H1 (cell line): ENCODE measurements around the gene ACOT6. TPM values are rescaled to one million over a fixed set of nuclear protein-coding genes. Genes with fewer than 3 reads are reported as not detected.

ENCODE experiments used
- CTCF ChIA-PET: fragments of 300-600 bp; sonication (Branson Sonifier 250); formaldehyde crosslinking; loops from one replicate; lab custom pipeline; 2021; ENCODE audit not compliant: partially characterized antibody; lab: Charles Lee
- POLR2A ChIA-PET: fragments of 300-600 bp; sonication (Branson Sonifier 250); formaldehyde crosslinking; loops from one replicate; lab custom pipeline; 2021; ENCODE audit warnings: inconsistent platforms; ENCODE audit not compliant: partially characterized antibody; lab: Charles Lee
- DNase-seq, 2 experiments: peaks; one replicate each; pipeline versions ENCODE4 v3.0.0 to v3.0.0-alpha.2; 2010 to 2022; ENCODE audit warnings: low spot score in 2 of 2, low read depth in 1 of 2, mixed read lengths in 1 of 2
- FAIRE-seq: peaks from 2 replicates; lab custom pipeline; 2011; peaks lifted over from hg19 to GRCh38; lab: Jason Lieb, UNC
- H2AFZ ChIP-seq: 2 replicates; pipeline ENCODE4 v1.8.1; 2012; ENCODE audit warnings: low read length, inconsistent platforms
- H2AK5ac ChIP-seq: 2 replicates; pipeline ENCODE4 v1.6.1; 2013; ENCODE audit warnings: low read depth, low read length
- H2BK120ac ChIP-seq: replicated peaks from 2 replicates; pipeline ENCODE3; 2013; ENCODE audit warnings: low read depth, low read length, inconsistent platforms
- H2BK12ac ChIP-seq: 2 replicates; pipeline ENCODE4 v1.6.1; 2013; ENCODE audit warnings: low read depth, low read length
- H2BK15ac ChIP-seq: 2 replicates; pipeline ENCODE4 v1.6.1; 2013; ENCODE audit warnings: low read length
- H2BK20ac ChIP-seq: 2 replicates; pipeline ENCODE4 v1.6.1; 2013; ENCODE audit warnings: low read length
- H2BK5ac ChIP-seq: 2 replicates; pipeline ENCODE4 v1.6.1; 2013; ENCODE audit warnings: low read depth, low read length
- H3K14ac ChIP-seq: 2 replicates; pipeline ENCODE4 v1.6.1; 2013; ENCODE audit warnings: inconsistent platforms; ENCODE audit not compliant: insufficient read length
- H3K18ac ChIP-seq: 2 replicates; pipeline ENCODE4 v1.6.1; 2013; ENCODE audit warnings: low read length; ENCODE audit errors: extremely low read depth
- H3K23ac ChIP-seq: 2 replicates; pipeline ENCODE4 v1.6.1; 2013; ENCODE audit warnings: inconsistent platforms; ENCODE audit not compliant: insufficient read length
- H3K23me2 ChIP-seq: 2 replicates; pipeline ENCODE4 v1.6.1; 2013; ENCODE audit warnings: low read depth, low read length
- H3K27ac ChIP-seq: 2 replicates; pipeline ENCODE4 v1.6.1; 2011; ENCODE audit warnings: low read depth, low read length, inconsistent platforms
- H3K27me3 ChIP-seq, 4 experiments: replicated peaks in 1 of 4; 1 replicate in 1 of 4; 2 replicates in 3 of 4; pipeline versions ENCODE4 v1.6.1 to v1.8.1; 2011 to 2013; ENCODE audit warnings: low read length in 3 of 4, mild to moderate bottlenecking in 3 of 4, inconsistent platforms in 2 of 4, mixed read lengths in 2 of 4, moderate library complexity in 1 of 4; ENCODE audit not compliant: control insufficient read depth in 3 of 4, insufficient read depth in 3 of 4; ENCODE audit errors: extremely low read depth in 1 of 4
- H3K36me3 ChIP-seq, 4 experiments: 2 replicates each; pipeline versions ENCODE4 v1.6.1 to v1.8.1; 2011 to 2013; ENCODE audit warnings: mild to moderate bottlenecking in 4 of 4, low read length in 3 of 4, moderate library complexity in 2 of 4, control low read depth in 1 of 4, inconsistent platforms in 1 of 4; ENCODE audit not compliant: insufficient read depth in 4 of 4, control insufficient read depth in 2 of 4
- H3K4ac ChIP-seq: replicated peaks from 2 replicates; pipeline ENCODE3; 2013; ENCODE audit warnings: low read length, low read depth, mixed read lengths, inconsistent platforms; ENCODE audit not compliant: insufficient read length
- H3K4me1 ChIP-seq, 4 experiments: replicated peaks in 1 of 4; 1 replicate in 1 of 4; 2 replicates in 3 of 4; pipeline versions ENCODE4 v1.6.1 to v1.8.1; 2011 to 2013; ENCODE audit warnings: low read length in 3 of 4, inconsistent platforms in 2 of 4, mixed read lengths in 1 of 4; ENCODE audit not compliant: insufficient read depth in 4 of 4, control insufficient read depth in 3 of 4
- H3K4me2 ChIP-seq, 2 experiments: 2 replicates each; pipeline versions ENCODE4 v1.6.1 to v1.8.1; 2011 to 2013; ENCODE audit warnings: low read depth in 2 of 2, low read length in 2 of 2, control low read depth in 1 of 2, inconsistent platforms in 1 of 2, mild to moderate bottlenecking in 1 of 2; ENCODE audit not compliant: insufficient read depth in 1 of 2
- H3K4me3 ChIP-seq, 4 experiments: fragments of 200-600, 300-600 bp in 1 of 4; sonication (generic), shearing (Covaris generic), sonication (Bioruptor Twin) in 1 of 4; 2 replicates each; pipeline versions ENCODE4 v1.5.1 to v1.8.1; 2011 to 2016; ENCODE audit warnings: low read length in 4 of 4, low read depth in 3 of 4, control low read depth in 2 of 4, inconsistent platforms in 2 of 4, mild to moderate bottlenecking in 2 of 4, mixed read lengths in 1 of 4, moderate library complexity in 1 of 4; ENCODE audit not compliant: insufficient read depth in 2 of 4; ENCODE audit errors: extremely low read depth in 1 of 4
- H3K56ac ChIP-seq: replicated peaks from 2 replicates; pipeline ENCODE3; 2013; ENCODE audit warnings: low read depth, mild to moderate bottlenecking, mixed read lengths, low read length, inconsistent platforms; ENCODE audit not compliant: insufficient read length
- H3K79me1 ChIP-seq: 2 replicates; pipeline ENCODE4 v1.6.1; 2013; ENCODE audit warnings: low read depth, low read length, control low read depth
- H3K79me2 ChIP-seq, 2 experiments: 2 replicates each; pipeline versions ENCODE4 v1.6.1 to v1.8.1; 2012 to 2013; ENCODE audit warnings: low read length in 2 of 2, mild to moderate bottlenecking in 2 of 2, inconsistent platforms in 1 of 2; ENCODE audit not compliant: insufficient read depth in 2 of 2, control insufficient read depth in 1 of 2
- H3K9ac ChIP-seq, 4 experiments: replicated peaks in 1 of 4; 1 replicate in 1 of 4; 2 replicates in 3 of 4; pipeline versions ENCODE4 v1.6.1 to v1.8.1; 2011 to 2013; ENCODE audit warnings: low read depth in 3 of 4, low read length in 3 of 4, control low read depth in 2 of 4, mild to moderate bottlenecking in 2 of 4, moderate library complexity in 2 of 4, inconsistent platforms in 1 of 4; ENCODE audit errors: extremely low read depth in 1 of 4
- H3K9me3 ChIP-seq, 2 experiments: 2 replicates each; pipeline versions ENCODE4 v1.6.1 to v1.8.1; 2012 to 2013; ENCODE audit warnings: mild to moderate bottlenecking in 2 of 2, moderate library complexity in 2 of 2, control low read depth in 1 of 2, inconsistent platforms in 1 of 2, low read depth in 1 of 2, low read length in 1 of 2, mixed read lengths in 1 of 2; ENCODE audit not compliant: insufficient read depth in 2 of 2
- H4K20me1 ChIP-seq, 2 experiments: replicated peaks in 1 of 2; 2 replicates each; pipeline versions ENCODE3 to v1.8.1; 2011 to 2013; ENCODE audit warnings: inconsistent platforms in 2 of 2, low read length in 2 of 2, mild to moderate bottlenecking in 1 of 2; ENCODE audit not compliant: insufficient read depth in 2 of 2, control insufficient read depth in 1 of 2
- H4K5ac ChIP-seq: 2 replicates; pipeline ENCODE4 v1.6.1; 2013; ENCODE audit warnings: low read length, low read depth, mixed read lengths, inconsistent platforms; ENCODE audit not compliant: insufficient read length
- H4K8ac ChIP-seq: 2 replicates; pipeline ENCODE4 v1.8.0; 2013; ENCODE audit warnings: mild to moderate bottlenecking, moderate library complexity, low read length, inconsistent platforms; ENCODE audit not compliant: insufficient read depth; ENCODE audit errors: extremely low read depth
- H4K91ac ChIP-seq: replicated peaks from 2 replicates; pipeline ENCODE3; 2013; ENCODE audit warnings: low read length, mixed read lengths, inconsistent platforms; ENCODE audit not compliant: insufficient read length
- GTF2F1 ChIP-seq: IDR thresholded peaks from 2 replicates; pipeline ENCODE4 v1.6.1; 2012; ENCODE audit warnings: low read depth, low read length, improper control_type of control experiment, borderline replicate concordance
- JUND ChIP-seq: IDR thresholded peaks from 2 replicates; pipeline ENCODE4 v1.6.1; 2011; ENCODE audit warnings: mild to moderate bottlenecking, improper control_type of control experiment, low read length
- RNF2 ChIP-seq: fragments of 200-900, 300-1000 bp; sonication (generic); IDR thresholded peaks from 2 replicates; pipeline ENCODE4 v1.7.1; 2016; ENCODE audit warnings: borderline replicate concordance, low read depth, mild to moderate bottlenecking, antibody characterized with exemption, low read length; ENCODE audit not compliant: poor library complexity, severe bottlenecking; ENCODE audit errors: missing control alignments
- TCF12 ChIP-seq: IDR thresholded peaks from 2 replicates; pipeline ENCODE4 v1.6.1; 2011; ENCODE audit warnings: low read depth, mild to moderate bottlenecking, low read length
- polyA plus RNA-seq, 7 experiments: library from polyadenylated mRNA; depleted of rRNA in 3 of 7; stranded (reverse) in 5 of 7; unstranded in 2 of 7; fragments of >200 nt in 5 of 7; fragments of 200-250 nt in 2 of 7; gene quantifications; 1 replicate in 5 of 7; 2 replicates in 1 of 7; 4 replicates in 1 of 7; pipeline versions ENCODE4 v1.2.1 to v1.2.3, GENCODE V29; 2011 to 2013; ENCODE audit warnings: missing spikeins in 2 of 7, mixed read lengths in 2 of 7
- total RNA-seq: library from RNA; stranded (reverse); fragmentation: NEBNext Ultra II Directional; extraction: Animal tissue kit (Norgen Biotek cat#: 25700); gene quantifications from 2 replicates; pipeline ENCODE4 v1.2.1, GENCODE V29; 2021

Gene ACOT6
- total and polyA plus RNA-seq, 2 of the 8 experiments (the other 6 are each of a cell fraction or from before 2014, with no cell fraction given): not detected

DNA sequence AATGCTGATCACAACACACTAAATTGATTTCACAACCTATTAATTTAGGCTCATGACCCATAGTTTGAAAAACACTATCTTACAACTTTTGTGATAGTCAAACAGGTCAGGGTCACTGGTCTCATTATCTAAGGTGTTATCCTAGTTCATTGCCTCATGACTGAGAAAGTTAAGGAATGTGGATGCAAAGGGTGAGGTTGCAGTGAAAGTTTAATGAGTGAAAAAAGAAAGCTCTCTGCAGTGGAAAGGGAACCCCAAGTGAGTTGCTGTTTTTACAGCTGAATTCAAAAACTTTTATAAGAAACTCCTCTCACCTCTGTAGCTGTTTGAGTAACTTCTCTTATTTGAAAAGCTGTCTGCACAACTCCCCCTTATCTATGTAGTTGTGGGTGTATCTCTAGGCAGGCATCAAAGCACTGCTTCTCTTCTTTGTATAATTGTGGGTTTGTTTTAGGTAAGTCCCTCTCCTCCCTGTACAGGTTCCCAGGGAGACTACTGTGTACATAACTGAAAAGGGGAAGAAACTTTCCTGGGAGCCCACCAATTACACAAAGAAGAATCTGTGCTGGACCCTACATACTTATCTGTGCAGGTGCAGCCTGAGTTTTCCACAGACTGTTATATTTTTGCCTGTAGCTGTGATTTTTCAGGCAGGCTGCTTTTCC is 51.4 kb downstream of the ACOT6 start:
- no peak overlapping the region for H2AFZ ChIP-seq
- no peak overlapping the region for H3K4ac ChIP-seq
- no peak overlapping the region for H2BK5ac ChIP-seq
- no peak overlapping the region for H2AK5ac ChIP-seq
- H3K14ac ChIP-seq: no peak overlapping the region
- ChIA-PET CTCF (interaction anchor here (0.6 to 1.0 kb wide), 4 partner anchors 59 to 424 kb away, joined by 3 to 4 read pairs (median 3); no protein-coding TSS in a partner anchor), POLR2A (interaction anchor here (0.5 to 1.2 kb wide), 4 partner anchors 19 to 229 kb away, joined by 3 to 5 read pairs (median 4); partner anchors contain the start of gene ACOT2)
- no peak overlapping the region for H3K9ac ChIP-seq
- no peak overlapping the region for H4K91ac ChIP-seq
- H3K23me2 ChIP-seq: no peaks in the 10 kb centered on the region
- H2BK20ac ChIP-seq: no peak overlapping the region
- H3K27ac ChIP-seq: no peak overlapping the region
- no peak for FAIRE-seq
- H3K79me2 ChIP-seq: no peaks in the 10 kb centered on the region
- H3K56ac ChIP-seq: no peak overlapping the region
- TF ChIP-seq JUND (no peak), RNF2 (no peak), TCF12 (no peak), GTF2F1 (no peak)
- H3K18ac ChIP-seq: no peak overlapping the region
- no peaks in the 10 kb centered on the region for H3K9me3 ChIP-seq
- H3K79me1 ChIP-seq: no peaks in the 10 kb centered on the region
- H3K27me3 ChIP-seq: no peaks in the 10 kb centered on the region
- no peak for DNase-seq
- no peak overlapping the region for H3K4me2 ChIP-seq
- H2BK15ac ChIP-seq: no peak overlapping the region
- no peaks in the 10 kb centered on the region for H3K4me1 ChIP-seq
- no peak overlapping the region for H4K8ac ChIP-seq
- no peak overlapping the region for H4K5ac ChIP-seq
- H4K20me1 ChIP-seq: no peaks in the 10 kb centered on the region
- H2BK120ac ChIP-seq: no peak overlapping the region
- H3K36me3 ChIP-seq: no peaks in the 10 kb centered on the region; a peak in 1 of 8 replicates
- no peak overlapping the region for H3K23ac ChIP-seq
- no peak overlapping the region for H2BK12ac ChIP-seq
- H3K4me3 ChIP-seq: no peak overlapping the region
